Neuronal stem cell (in vitro differentiated cells): ENCODE measurements around the gene PAK6.

ENCODE experiments used
- DNase-seq: peaks from one replicate; pipeline ENCODE4 v3.0.0-alpha.2; 2013; ENCODE audit warnings: low spot score
- H2AFZ ChIP-seq: one replicate; pipeline ENCODE4 v1.6.1; 2013; ENCODE audit warnings: mild to moderate bottlenecking, low read length, inconsistent platforms
- H2AK5ac ChIP-seq: 2 replicates; pipeline ENCODE4 v1.6.1; 2013; ENCODE audit warnings: low read depth, mild to moderate bottlenecking, inconsistent platforms, low read length, moderate library complexity, mixed read lengths
- H2BK120ac ChIP-seq: 2 replicates; pipeline ENCODE4 v1.6.1; 2013; ENCODE audit warnings: low read depth, mild to moderate bottlenecking, inconsistent platforms, low read length, moderate library complexity, mixed read lengths
- H2BK12ac ChIP-seq: one replicate; pipeline ENCODE4 v1.6.1; 2013; ENCODE audit warnings: low read length, inconsistent platforms
- H2BK15ac ChIP-seq: 2 replicates; pipeline ENCODE4 v1.6.1; 2013; ENCODE audit warnings: mild to moderate bottlenecking, low read length, inconsistent platforms, mixed read lengths
- H2BK5ac ChIP-seq: one replicate; pipeline ENCODE4 v1.6.1; 2013; ENCODE audit warnings: inconsistent platforms, mild to moderate bottlenecking, low read length, moderate library complexity
- H3K14ac ChIP-seq: one replicate; pipeline ENCODE4 v1.6.1; 2013; ENCODE audit warnings: low read length, inconsistent platforms
- H3K18ac ChIP-seq: 2 replicates; pipeline ENCODE4 v1.6.1; 2013; ENCODE audit warnings: low read length, inconsistent platforms
- H3K23ac ChIP-seq: 2 replicates; pipeline ENCODE4 v1.6.1; 2013; ENCODE audit warnings: low read depth, mild to moderate bottlenecking, mixed read lengths, low read length, inconsistent platforms; ENCODE audit not compliant: poor library complexity
- H3K27ac ChIP-seq: replicated peaks from 3 replicates; pipeline ENCODE4 v1.5.1; 2013; ENCODE audit warnings: low read length, inconsistent platforms
- H3K27me3 ChIP-seq, 3 experiments: 2 replicates each; pipeline ENCODE4 v1.6.1; 2013; ENCODE audit warnings: low read length in 3 of 3, mild to moderate bottlenecking in 2 of 3, inconsistent platforms in 1 of 3, low read depth in 1 of 3, mixed read lengths in 1 of 3, moderate library complexity in 1 of 3; ENCODE audit not compliant: control insufficient read depth in 3 of 3, insufficient read depth in 3 of 3
- H3K36me3 ChIP-seq, 2 donors: replicated peaks in 1 of 2; 2 replicates each; pipeline ENCODE4 v1.6.1; 2013; ENCODE audit warnings: low read length in 2 of 2; ENCODE audit not compliant: control insufficient read depth in 2 of 2, insufficient read depth in 2 of 2
- H3K4ac ChIP-seq: 2 replicates; pipeline ENCODE4 v1.6.1; 2013; ENCODE audit warnings: inconsistent platforms, mild to moderate bottlenecking, low read length, moderate library complexity
- H3K4me1 ChIP-seq, 2 donors: 1 replicate in 1 of 2; 2 replicates in 1 of 2; pipeline ENCODE4 v1.6.1; 2013; ENCODE audit warnings: low read length in 2 of 2, low read depth in 1 of 2; ENCODE audit not compliant: control insufficient read depth in 2 of 2, insufficient read depth in 1 of 2
- H3K4me2 ChIP-seq: one replicate; pipeline ENCODE4 v1.6.1; 2013; ENCODE audit warnings: mild to moderate bottlenecking, low read length, inconsistent platforms; ENCODE audit not compliant: insufficient read depth, poor library complexity, severe bottlenecking
- H3K4me3 ChIP-seq, 2 donors: 2 replicates each; pipeline ENCODE4 v1.5.1; 2013; ENCODE audit warnings: low read length in 2 of 2, mild to moderate bottlenecking in 2 of 2, inconsistent platforms in 1 of 2, moderate library complexity in 1 of 2
- H3K79me1 ChIP-seq: one replicate; pipeline ENCODE4 v1.6.1; 2013; ENCODE audit warnings: low read depth, mild to moderate bottlenecking, inconsistent platforms, low read length, moderate library complexity
- H3K9ac ChIP-seq: one replicate; pipeline ENCODE4 v1.6.1; 2013; ENCODE audit warnings: mild to moderate bottlenecking, low read depth, low read length, inconsistent platforms; ENCODE audit not compliant: poor library complexity
- H3K9me3 ChIP-seq, 2 donors: replicated peaks in 1 of 2; 2 replicates each; pipeline versions ENCODE3 to v1.6.1; 2013; ENCODE audit warnings: low read length in 2 of 2, mild to moderate bottlenecking in 2 of 2, inconsistent platforms in 1 of 2, low read depth in 1 of 2, mixed read lengths in 1 of 2, moderate library complexity in 1 of 2; ENCODE audit not compliant: control insufficient read depth in 2 of 2, insufficient read depth in 1 of 2
- H4K8ac ChIP-seq: one replicate; pipeline ENCODE4 v1.6.1; 2013; ENCODE audit warnings: low read depth, mild to moderate bottlenecking, inconsistent platforms, low read length, moderate library complexity
- H4K91ac ChIP-seq: one replicate; pipeline ENCODE4 v1.6.1; 2013; ENCODE audit warnings: low read length, low read depth, mild to moderate bottlenecking, inconsistent platforms; ENCODE audit not compliant: poor library complexity
- WGBS, 2 donors: extraction: QIAGEN DNeasy Blood & Tissue Kit; methylation state at CpG; one replicate each; pipeline ENCODE4 v1.1.7; 2013; ENCODE audit warnings: missing lambda C conversion rate in 2 of 2, mixed read lengths in 1 of 2; ENCODE audit not compliant: insufficient read length in 2 of 2, insufficient replicate concordance in 1 of 2; ENCODE audit errors: extremely low coverage in 2 of 2; 5-methylcytosine and 5-hydroxymethylcytosine counted together

The PAK6 gene

DNA sequence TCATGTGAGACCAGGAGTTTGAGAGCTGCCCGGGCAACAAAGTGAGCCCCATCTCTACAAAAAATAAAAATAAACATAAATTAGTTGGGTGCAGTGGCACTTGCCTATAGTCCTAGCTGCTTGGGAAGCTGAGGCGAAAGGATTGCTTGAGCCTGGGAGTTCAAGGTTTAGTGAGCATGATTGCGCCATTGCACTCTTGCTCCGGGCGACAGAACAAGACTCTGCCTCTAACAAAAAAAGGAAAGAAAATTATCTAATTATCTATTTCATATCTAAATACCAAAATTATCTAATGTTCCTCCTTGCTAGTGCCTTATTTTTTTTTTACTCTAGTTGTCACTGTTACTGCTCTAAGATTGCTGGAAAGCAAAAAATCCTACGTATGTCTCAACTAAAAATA is 16.7 kb upstream of the PAK6 start:
- Histone ChIP-seq H2BK12ac (no peak overlapping the region), H2AK5ac (no peak overlapping the region), H3K27ac (no peak overlapping the region), H3K4ac (no peak overlapping the region), H2AFZ (no peak overlapping the region), H3K14ac (no peak overlapping the region), H2BK5ac (no peak overlapping the region), H4K91ac (no peak overlapping the region), H2BK120ac (no peak overlapping the region), H3K27me3 (no peaks in the 10 kb centered on the region), H3K4me3 (no peak overlapping the region), H3K4me1 (no peaks in the 10 kb centered on the region), H4K8ac (no peak overlapping the region), H3K36me3 (peaks cover 14 to 99% of the 10 kb centered on the region in 2 donors), H2BK15ac (no peak overlapping the region), H3K79me1 (no peaks in the 10 kb centered on the region), H3K9ac (no peak overlapping the region), H3K23ac (no peak overlapping the region), H3K9me3 (peaks cover 0 to 2% of the 10 kb centered on the region in 2 donors), H3K18ac (no peak overlapping the region), H3K4me2 (no peak overlapping the region)
- no CpG with 5 or more reads among the region's 6 CpGs for WGBS, 2 donors
- DNase-seq, result no peak

DNA sequence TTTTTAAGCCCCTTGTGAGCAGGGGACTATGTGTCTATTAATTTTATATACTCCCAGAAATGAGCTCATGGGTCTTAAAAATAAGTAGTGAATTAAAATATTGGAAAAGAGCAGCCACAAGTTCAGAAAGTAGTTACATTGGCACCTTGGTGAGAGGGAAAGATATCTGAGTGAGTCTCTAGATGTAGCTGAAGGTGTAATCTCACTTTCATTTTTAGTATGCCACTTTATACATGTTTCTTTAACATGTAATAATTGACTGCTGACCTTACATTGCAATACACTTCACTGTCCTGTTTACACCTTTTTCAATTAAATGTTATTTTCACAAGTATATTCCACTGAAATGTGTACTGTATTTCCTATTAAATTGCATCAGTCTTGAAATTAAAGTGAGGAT is 12.1 kb upstream of the PAK6 start:
- Histone ChIP-seq H3K18ac (no peak overlapping the region), H3K9ac (no peak overlapping the region), H2BK12ac (no peak overlapping the region), H2BK15ac (no peak overlapping the region), H3K4me3 (no peak overlapping the region), H3K79me1 (no peaks in the 10 kb centered on the region), H3K4ac (no peak overlapping the region), H3K27me3 (no peaks in the 10 kb centered on the region), H3K14ac (no peak overlapping the region), H2BK120ac (no peak overlapping the region), H3K23ac (no peak overlapping the region), H2AK5ac (no peak overlapping the region), H4K91ac (no peak overlapping the region), H3K4me2 (no peak overlapping the region), H3K27ac (no peak overlapping the region), H2AFZ (no peak overlapping the region), H4K8ac (no peak overlapping the region), H3K36me3 (peaks cover 15 to 93% of the 10 kb centered on the region in 2 donors), H3K9me3 (no peaks in the 10 kb centered on the region), H2BK5ac (no peak overlapping the region), H3K4me1 (no peaks in the 10 kb centered on the region)
- DNase-seq, result no peak

DNA sequence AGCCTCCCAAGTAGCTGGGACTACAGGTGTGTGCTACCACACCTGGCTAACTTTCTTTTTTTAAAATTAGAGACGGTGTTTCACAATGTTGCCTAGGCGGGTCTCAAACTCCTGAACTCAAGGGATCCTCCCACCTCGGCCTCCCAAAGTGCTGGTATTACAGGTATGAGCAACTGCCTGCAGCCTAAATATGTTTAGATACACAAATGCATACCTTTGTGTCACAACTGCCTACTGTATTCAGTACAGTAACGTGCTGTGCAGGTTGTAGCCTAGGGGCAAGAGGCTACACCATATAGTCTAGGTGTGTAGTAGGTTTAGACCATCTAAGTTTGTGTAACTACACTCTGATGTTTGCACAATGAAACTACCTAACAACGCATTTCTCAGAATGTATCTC is 9.5 kb upstream of the PAK6 start:
- Histone ChIP-seq H2AFZ (no peak overlapping the region), H3K4ac (no peak overlapping the region), H3K4me3 (no peak overlapping the region), H2BK12ac (no peak overlapping the region), H3K27ac (no peak overlapping the region), H2AK5ac (no peak overlapping the region), H3K18ac (no peak overlapping the region), H4K8ac (no peak overlapping the region), H2BK15ac (no peak overlapping the region), H3K27me3 (no peaks in the 10 kb centered on the region), H3K23ac (no peak overlapping the region), H3K4me1 (peaks cover 0 to 4% of the 10 kb centered on the region in 2 donors), H3K79me1 (no peaks in the 10 kb centered on the region), H3K14ac (no peak overlapping the region), H3K9ac (no peak overlapping the region), H3K4me2 (no peak overlapping the region), H3K36me3 (peaks cover 11 to 72% of the 10 kb centered on the region in 2 donors), H3K9me3 (no peaks in the 10 kb centered on the region), H4K91ac (no peak overlapping the region), H2BK120ac (no peak overlapping the region), H2BK5ac (no peak overlapping the region)
- DNase-seq, result no peak
- WGBS, 2 donors, result no CpG with 5 or more reads among the region's 5 CpGs

DNA sequence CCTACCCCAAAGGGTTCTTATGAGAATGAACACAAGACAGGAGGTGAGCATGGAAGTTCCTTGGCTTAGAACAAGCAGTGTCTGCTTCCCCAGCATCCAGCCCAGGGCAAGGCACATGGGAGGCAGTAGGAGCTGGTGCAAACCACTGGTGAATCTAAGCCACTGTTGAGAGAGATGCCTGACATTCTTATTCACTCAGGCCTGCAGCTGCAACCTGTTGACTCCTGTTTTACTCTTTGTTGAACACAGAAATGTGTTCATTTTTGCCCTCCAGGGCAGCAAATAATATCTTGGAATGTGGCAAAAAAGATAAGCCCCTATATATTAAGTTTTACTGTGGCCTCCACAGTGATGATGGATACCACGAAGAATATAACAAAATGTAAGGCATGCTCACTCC is 8.9 kb upstream of the PAK6 start:
- no peaks in the 10 kb centered on the region for H3K79me1 ChIP-seq
- no peak overlapping the region for H4K8ac ChIP-seq
- H3K4me3 ChIP-seq, result no peak overlapping the region
- DNase-seq, result no peak
- H2BK15ac ChIP-seq, result no peak overlapping the region
- no peak overlapping the region for H3K4ac ChIP-seq
- H3K9me3 ChIP-seq, result no peaks in the 10 kb centered on the region
- H3K4me1 ChIP-seq, result peaks cover 0 to 4% of the 10 kb centered on the region in 2 donors
- H2AK5ac ChIP-seq, result no peak overlapping the region
- H2AFZ ChIP-seq, result no peak overlapping the region
- H3K27me3 ChIP-seq, result no peaks in the 10 kb centered on the region
- no peak overlapping the region for H4K91ac ChIP-seq
- WGBS, 2 donors, result no CpG with 5 or more reads among the region's 1 CpG
- H3K36me3 ChIP-seq, result peaks cover 11 to 65% of the 10 kb centered on the region in 2 donors
- H2BK5ac ChIP-seq, result no peak overlapping the region
- H3K9ac ChIP-seq, result no peak overlapping the region
- H2BK120ac ChIP-seq, result no peak overlapping the region
- no peak overlapping the region for H3K14ac ChIP-seq
- no peak overlapping the region for H3K4me2 ChIP-seq
- H3K23ac ChIP-seq, result no peak overlapping the region
- no peak overlapping the region for H3K18ac ChIP-seq
- H2BK12ac ChIP-seq, result no peak overlapping the region
- no peak overlapping the region for H3K27ac ChIP-seq
